CD4-positive, alpha-beta T cell treated with Interleukin-6 at 100 ng/mL for 8 hours (primary cell): ENCODE measurements around the gene FITM1.
A peak's percentile ranks its signal among the peaks of the same experiment; 100 is the strongest.

Source experiments
- DNase-seq: peaks from one replicate; pipeline ENCODE4 v3.0.0-alpha.2; 2020; ENCODE audit warnings: mixed read lengths, low spot score

Gene FITM1

DNA sequence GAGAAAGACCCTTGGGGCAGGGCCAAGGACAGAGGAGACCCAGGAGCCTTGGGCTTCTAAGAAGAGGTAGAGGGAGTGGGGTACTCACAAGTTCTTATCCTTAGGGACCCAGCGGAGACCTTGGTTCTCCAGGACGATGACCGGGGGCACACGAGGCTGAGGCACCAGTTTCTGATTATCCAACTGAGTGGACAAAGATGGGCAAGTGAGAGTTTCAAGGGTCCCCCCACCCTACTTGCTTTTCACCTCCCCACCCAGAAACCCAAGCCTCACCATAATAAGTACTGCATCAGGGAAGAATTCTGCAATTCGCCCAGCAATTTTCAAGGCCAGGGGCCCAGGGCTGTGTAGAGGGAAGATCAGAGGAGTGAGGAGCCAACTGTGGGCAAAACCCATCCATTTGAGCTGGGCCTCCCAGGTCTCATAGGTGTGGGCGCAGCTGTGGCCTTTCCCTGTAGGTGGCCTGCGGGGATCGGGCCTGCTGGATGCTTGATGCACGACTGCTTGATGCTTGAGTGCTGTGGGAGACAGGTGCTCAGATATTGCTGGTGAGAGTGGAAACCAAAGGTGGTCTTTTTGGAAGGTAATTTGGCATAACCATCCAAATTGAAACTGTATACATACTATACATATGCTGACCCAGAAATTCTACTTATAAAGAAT, 8.9 kb downstream of the FITM1 start:
- DNase-seq: no peak

DNA sequence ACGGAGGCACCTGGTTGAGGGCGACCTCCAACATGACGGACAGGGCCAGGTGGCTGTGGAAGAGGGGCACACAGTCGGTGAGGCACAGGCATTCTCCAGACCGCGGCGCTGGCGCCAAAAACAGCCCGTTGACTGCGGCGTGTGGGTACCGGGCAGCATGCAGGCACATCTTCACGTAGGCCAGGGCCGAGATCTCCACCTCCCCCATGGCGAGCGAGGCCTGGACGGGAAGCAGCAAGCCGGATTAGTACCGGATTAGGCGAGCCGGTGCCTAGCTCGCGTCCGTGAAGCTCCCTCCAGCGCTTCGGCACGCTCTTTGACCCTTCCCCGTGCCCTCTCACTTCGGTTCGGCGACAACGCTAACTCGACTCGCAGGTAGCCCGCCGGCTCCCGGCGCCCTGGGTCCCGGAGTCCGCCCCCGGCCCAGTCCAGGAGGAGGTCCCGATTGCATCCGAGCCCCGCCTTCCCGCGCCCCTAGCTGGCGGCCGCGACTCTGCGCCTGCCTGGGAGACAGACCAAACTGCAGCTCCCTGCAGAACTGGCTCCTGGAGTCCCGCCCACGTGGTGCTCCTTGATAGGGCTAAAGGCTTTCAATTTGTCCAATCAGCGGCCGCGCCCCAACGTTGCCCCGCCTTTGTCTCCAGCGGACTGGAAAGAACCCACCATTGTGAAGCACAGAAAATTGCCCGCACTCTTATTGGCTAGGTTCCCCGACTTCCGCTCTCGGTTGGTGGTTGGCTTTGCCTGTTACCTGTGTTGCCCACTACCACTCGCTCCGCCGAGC, 10.8 kb downstream of the FITM1 start, which contains the start of gene EMC9:
TSS of gene EMC9 (minus strand) at position 495 of the 784 bp plus-strand sequence. CDS start at position 208, 287 bp downstream.
- DNase-seq: peak; percentile 99

DNA sequence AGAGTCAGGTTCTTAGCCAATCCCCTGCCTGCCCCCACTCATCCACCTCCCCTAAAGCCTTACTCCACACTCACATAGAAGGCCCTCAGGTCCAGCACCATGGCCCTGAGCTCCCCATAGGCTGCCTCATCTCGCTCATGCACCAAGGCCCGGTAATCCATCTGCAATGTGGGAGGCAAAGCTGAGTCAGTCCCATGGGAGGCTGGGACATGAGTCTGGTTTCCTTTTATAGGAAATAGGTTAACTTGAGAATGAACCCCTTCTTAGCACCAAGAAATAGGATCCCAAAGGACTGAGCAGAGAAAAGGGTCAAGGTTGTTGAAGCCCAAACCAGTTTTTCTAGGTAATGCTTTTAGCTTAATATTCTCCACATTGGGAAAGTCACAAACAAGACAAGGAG, 13.1 kb downstream of the FITM1 start:
- DNase-seq: no peak

DNA sequence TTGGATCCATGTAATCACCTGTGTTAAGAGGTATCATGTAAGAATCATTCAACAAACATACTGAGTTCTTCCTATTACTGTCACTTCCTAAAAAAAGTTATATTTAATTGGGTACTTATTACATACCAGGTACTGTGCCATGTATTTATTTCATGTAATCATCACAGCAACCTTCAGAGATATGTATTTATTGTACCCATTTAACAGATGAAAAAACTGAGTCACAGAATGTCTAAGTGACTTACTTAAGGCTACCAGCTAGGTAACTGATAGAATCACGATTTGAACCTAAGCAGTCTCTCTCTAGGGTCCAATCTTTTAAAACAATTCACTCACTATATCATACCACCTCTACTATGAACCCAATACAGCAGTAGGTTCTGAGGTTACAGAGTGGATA, 14.0 kb downstream of the FITM1 start:
- no peak for DNase-seq

DNA sequence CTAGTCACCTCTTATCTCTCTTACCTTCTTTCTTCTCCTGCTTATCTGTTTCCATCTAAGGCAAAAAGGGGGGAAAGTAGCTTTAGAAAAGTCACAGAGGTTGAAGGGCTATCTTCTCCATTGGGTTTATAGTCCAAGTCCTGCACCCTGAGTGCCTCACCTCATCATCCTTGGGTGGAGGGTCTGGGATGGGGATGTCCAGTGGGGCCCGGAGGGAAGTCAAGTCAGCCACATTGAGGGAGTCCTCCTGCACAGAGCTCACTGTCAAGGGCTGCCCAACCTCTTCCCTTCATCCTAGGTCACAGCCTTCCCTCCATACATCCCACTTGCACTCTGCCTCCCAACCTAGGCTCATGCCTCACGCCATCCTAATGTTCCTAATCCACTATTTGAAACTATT, 14.8 kb downstream of the FITM1 start:
- no peak for DNase-seq

DNA sequence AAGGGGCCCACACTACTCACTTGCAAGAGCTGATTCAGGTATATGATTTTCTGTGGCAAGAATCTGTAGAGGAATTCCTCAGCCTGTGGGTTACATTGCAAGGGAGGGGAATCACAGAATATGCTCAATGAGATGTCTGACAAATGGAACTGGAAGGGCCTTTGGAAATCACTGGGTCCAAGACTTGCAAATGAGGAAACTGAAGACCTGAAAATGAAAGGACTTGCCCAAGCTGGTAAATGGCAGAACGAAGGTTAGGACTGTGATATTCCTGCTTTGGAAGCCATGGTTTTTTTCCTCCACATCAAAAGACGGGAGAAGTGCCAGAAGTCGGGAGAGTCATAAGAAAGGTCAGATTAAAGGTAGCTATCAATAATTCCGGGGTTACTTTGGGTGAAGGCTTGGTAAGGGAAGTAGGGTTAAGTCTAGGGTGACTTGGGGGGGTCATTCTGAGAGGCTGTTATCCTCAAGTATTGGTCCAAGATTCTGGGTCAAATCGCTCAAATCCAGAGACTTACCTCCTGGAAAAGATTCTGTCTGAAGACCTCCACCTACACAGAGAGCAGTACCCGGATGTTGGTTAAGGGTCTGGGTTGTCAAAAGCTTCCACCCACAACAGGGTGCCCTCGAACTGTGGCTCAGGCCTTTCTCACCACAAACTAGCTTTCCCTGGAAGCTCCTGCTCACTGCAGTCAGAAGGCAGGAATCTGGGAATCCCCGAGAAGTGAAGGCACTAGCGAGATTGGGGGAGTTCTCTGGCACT, 15.4 kb downstream of the FITM1 start:
- peak; percentile 12 for DNase-seq

DNA sequence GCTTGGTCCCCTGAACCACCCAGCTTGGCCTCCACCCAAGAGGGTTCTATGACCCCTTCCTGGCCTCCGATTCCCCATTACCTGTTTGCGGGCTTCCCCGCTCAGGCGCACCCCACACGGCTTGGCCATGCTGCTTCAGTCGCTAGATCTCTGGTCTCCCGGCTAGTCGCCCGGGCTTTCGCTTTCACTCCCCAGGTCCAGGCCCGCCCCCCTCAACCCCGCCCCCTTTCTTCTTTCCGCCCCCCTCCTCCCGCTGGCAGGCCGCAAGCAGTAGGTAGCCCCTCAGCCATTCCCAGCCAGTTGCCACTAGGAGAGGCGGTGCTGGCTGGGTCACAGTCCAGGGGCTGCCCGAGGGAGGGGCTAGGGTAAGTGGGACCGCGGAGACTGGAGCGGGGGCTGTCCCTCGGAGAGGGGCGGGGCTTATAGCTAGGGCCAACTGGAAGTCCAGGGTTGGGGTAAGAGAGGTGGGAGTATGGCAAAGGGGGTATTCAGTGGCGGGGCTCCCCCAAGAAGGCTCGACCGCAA, 16.1 kb downstream of the FITM1 start, which contains the start of gene PSME2:
TSS of gene PSME2 (minus strand) at position 158 of the 525 bp plus-strand sequence. CDS start at position 129, 29 bp downstream.
- peak; percentile 87 for DNase-seq

DNA sequence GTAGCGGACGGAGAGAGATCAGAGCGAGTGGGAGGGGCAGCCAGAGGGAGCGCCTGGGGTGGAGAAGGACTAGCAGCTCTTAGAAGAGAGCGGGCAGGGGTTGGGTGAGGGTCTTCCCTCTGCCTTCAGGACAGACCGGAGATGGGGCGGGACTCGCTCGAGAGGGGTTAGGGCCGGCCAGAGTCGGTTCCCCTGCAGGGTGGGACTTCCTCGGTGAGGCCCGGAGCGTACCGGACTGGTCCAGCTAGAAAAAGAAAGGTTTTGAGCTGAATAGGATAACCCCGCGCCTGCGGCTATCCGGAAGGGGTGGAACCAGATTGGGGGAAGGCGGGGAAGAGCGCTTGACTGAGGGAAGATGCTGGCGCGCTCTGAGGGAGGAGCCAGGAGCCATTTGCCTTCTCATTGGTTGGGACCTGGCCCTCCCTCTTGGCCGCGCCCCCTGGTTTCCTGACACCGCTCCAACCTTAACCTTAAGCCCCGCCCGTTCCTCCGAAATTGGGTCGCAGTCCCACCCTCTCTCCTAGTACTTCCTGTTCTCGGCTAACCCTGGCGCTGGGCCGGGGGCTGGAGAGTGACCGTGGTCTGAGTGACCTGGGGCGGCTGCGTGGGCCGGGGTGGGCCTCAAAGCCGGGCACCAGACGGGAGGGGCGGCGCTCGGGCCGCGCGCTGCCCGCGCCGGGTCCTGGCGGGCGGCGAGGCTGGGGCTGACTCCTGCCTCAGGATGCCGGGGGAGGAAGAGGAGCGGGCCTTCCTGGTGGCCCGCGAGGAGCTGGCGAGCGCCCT, 16.7 kb downstream of the FITM1 start, which contains the start of gene RNF31:
TSS of gene RNF31 (plus strand) at position 521 of the 783 bp plus-strand sequence. CDS start at position 722, 201 bp downstream.
- DNase-seq: peak; percentile 98

DNA sequence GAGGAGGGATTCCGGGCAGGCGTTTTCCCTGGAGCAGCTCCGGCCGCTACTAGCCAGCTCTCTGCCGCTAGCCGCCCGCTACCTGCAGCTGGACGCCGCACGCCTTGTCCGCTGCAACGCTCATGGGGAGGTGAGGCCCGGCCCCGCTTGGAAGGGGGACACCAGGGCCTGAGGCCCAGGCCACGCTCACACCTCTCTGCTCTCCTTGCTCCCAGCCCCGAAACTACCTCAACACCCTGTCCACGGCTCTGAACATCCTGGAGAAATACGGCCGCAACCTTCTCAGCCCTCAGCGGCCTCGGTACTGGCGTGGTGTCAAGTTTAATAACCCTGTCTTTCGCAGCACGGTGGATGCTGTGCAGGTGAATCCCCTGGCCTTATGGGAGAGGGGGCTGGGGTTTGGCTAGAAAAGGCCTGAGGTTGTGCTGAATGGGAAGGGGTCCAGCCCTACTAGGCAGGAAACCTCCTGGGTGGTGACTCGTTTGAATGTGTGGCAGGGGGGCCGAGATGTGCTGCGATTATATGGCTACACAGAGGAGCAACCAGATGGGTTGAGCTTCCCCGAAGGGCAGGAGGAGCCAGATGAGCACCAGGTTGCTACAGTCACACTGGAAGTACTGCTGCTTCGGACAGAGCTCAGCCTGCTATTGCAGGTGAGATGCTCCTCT, 17.4 kb downstream of the FITM1 start:
- no peak for DNase-seq

DNA sequence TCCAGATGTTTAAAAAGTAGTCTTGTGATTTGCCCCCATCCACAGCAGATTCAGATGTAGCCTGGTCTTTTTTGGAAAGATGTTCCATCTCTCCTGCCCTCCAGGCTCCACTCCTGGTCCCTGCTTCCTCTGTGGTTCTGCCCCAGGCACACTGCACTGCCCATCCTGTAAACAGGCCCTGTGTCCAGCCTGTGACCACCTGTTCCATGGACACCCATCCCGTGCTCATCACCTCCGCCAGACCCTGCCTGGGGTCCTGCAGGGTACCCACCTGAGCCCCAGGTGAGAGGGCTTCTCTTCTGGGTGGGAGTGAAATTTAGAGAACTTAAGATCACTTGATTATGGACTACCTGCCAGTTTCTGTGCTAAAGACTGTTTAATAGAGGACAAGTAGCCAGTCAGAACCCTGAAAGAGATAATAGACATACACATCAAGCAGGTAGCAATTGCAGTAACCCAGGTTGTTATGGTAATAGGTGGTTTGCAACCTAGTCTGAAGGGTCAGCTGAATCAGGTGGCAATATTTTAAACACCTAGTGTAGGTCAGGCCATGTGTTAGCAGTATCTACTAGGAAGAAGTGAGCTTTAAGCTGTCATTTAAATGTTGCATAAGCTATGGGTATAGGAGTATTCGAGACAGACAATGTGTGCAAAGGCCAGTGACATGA, 19.0 kb downstream of the FITM1 start:
- no peak for DNase-seq

DNA sequence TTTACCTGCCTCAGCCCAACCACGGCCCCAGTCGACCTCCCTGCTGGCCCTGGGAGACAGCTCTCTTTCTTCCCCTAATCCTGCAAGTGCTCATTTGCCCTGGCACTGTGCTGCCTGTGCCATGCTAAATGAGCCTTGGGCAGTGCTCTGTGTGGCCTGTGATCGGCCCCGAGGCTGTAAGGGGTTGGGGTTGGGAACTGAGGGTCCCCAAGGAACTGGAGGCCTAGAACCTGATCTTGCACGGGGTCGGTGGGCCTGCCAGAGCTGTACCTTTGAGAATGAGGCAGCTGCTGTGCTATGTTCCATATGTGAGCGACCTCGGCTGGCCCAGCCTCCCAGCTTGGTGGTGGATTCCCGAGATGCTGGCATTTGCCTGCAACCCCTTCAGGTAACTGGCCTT, 19.6 kb downstream of the FITM1 start:
- DNase-seq: no peak

DNA sequence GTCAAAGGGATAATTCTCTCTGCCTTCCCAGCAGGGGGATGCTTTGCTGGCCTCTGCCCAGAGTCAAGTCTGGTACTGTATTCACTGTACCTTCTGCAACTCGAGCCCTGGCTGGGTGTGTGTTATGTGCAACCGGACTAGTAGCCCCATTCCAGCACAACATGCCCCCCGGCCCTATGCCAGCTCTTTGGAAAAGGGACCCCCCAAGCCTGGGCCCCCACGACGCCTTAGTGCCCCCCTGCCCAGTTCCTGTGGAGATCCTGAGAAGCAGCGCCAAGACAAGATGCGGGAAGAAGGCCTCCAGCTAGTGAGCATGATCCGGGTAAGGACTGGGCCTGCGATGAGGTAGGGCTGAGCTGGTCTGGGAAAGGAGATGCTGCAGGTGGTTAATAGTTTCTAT, 20.1 kb downstream of the FITM1 start:
- DNase-seq: no peak

DNA sequence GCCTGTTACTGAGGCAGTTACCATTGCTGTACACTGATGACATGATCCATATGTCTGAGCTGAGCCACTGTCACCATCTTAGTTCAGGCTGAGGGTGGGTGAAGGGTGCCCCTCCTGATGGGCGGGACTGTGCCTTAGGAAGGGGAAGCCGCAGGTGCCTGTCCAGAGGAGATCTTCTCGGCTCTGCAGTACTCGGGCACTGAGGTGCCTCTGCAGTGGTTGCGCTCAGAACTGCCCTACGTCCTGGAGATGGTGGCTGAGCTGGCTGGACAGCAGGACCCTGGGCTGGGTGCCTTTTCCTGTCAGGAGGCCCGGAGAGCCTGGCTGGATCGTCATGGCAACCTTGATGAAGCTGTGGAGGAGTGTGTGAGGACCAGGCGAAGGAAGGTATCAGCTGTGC, 20.5 kb downstream of the FITM1 start:
- no peak for DNase-seq

DNA sequence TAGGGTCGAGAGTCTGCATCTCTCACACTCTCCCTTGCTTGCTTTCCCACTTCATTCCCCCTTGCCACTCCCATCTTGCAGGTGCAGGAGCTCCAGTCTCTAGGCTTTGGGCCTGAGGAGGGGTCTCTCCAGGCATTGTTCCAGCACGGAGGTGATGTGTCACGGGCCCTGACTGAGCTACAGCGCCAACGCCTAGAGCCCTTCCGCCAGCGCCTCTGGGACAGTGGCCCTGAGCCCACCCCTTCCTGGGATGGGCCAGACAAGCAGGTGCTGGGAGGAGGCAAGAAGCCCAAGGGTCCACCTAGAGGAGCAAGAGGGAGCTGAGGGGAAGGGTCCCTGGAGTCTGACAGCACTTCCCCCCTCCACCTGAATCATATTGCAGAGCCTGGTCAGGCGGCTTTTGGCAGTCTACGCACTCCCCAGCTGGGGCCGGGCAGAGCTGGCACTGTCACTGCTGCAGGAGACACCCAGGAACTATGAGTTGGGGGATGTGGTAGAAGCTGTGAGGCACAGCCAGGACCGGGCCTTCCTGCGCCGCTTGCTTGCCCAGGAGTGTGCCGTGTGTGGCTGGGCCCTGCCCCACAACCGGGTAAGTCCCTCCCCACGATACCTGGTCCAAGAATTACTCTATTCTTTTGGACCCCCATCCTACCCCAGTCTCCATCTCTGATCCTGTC, 21.1 kb downstream of the FITM1 start:
- DNase-seq: no peak

DNA sequence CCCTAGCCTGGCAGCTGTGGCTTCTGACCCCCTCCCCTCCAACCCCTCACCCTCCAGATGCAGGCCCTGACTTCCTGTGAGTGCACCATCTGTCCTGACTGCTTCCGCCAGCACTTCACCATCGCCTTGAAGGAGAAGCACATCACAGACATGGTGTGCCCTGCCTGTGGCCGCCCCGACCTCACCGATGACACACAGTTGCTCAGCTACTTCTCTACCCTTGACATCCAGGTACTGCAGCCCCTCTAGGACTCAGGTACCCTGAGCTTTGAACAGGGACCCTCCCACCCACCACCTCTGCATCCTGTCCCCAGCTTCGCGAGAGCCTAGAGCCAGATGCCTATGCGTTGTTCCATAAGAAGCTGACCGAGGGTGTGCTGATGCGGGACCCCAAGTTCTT, 24.6 kb downstream of the FITM1 start:
- DNase-seq: no peak

DNA sequence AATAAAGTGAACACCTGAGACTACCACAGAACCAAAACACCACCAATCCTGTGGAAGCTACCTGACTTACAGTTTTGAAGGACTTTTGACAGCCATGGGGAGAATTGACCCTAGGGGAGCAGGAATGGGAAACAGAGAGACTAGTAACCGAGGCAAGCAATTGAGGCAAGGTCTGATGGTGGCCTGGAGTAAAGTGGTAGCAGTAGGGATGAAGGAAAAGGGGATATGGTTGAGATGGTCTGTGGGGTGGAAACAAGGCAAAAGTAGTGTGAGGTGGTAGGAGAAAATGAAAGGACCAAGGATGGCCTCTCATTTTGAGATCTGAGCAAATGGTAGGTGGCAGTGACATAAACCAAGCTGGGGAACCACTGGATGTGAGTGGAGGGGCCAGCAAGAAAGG, 26.4 kb downstream of the FITM1 start:
- no peak for DNase-seq

DNA sequence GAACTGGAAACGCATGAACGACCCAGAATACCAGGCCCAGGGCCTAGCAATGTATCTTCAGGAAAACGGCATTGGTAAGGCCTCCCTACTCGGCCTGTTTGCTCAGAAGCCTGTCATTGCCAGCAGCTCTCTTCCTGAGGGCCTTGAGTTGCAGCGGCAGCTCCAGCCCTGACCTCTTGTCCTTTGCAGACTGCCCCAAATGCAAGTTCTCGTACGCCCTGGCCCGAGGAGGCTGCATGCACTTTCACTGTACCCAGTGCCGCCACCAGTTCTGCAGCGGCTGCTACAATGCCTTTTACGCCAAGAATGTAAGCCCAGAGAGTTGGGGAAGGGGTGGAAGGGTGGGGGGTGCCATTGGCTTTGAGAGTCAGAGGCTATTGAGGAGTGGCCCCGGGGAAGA, 26.9 kb downstream of the FITM1 start:
- no peak for DNase-seq

DNA sequence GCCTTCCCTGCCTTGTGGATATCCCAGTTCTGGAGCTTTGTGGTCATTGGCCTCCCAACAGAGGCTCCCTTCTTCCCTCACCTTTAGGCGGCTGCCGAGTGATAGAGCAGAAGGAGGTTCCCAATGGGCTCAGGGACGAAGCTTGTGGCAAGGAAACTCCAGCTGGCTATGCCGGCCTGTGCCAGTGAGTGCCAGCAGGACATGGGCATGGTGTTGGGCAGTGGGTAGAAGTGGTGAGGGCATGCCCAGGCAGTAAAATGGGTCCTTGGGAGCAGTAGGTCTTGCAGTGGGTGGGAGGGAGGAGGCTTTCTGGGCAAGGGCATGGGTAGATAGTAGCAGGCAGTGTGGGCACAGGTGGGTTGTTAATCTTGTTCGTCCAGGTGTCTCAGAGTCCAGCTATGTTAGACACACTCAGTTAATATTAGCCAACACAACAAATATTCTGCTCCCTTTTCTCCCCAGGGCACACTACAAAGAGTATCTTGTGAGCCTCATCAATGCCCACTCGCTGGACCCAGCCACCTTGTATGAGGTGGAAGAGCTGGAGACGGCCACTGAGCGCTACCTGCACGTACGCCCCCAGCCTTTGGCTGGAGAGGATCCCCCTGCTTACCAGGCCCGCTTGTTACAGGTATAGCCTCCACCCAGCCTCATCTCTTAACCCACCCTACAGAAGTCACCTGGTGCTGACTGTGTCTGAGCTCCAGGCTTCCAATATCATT, 29.5 kb downstream of the FITM1 start:
- no peak for DNase-seq

DNA sequence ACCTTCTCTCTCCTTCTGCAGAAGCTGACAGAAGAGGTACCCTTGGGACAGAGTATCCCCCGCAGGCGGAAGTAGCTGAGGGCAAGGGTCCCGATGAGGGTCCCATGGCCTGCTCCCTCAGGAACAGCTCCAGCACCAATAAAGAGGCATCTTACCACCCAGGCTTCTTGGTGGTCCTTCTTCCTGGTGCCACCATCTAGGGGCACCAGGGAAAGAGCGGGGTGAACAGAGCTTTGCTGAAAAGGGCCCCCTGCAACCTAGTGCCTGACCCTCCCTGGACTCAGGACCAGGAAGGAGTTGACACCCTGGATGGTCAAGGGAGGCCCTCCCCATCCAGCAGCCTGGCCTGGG, 30.0 kb downstream of the FITM1 start:
- no peak for DNase-seq
